Neural progenitor cell (in vitro differentiated cells): Measurements from ENCODE around the gene PGPEP1.

Source experiments
- EZH2 ChIP-seq: fragments of 200-600 bp; sonication (generic); IDR thresholded peaks from 2 replicates; pipeline ENCODE4 v1.6.1; 2017; ENCODE audit warnings: antibody characterized with exemption, mild to moderate bottlenecking, moderate library complexity
- TF ChIP-seq, protein P1 (sequence below): fragments of 200-600 bp; sonication (generic); IDR thresholded peaks from 2 replicates; pipeline ENCODE4 v1.5.1; 2017; ENCODE audit warnings: antibody characterized with exemption, mild to moderate bottlenecking

DNA sequence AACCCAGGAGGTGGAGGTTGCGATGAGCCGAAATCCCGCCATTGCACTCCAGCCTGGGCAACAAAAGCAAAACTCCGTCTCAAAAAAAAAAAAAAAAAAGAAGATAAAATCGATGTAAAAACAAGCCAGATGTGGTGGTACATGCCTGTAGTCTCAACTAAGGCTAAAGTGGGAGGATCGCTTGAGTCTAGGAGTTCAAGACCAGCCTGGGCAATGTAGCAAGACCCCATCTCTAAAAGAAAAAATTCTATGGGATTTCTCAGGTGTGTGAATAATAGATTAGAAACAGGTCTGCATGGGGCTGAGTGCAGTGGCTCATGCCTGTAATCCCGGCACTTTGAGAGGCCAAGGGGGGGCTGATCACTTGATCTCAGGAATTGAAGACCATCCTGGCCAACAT lies 11.1 kb downstream of the PGPEP1 start:
- no peak for TF ChIP-seq EZH2
- TF ChIP-seq, protein P1, sequence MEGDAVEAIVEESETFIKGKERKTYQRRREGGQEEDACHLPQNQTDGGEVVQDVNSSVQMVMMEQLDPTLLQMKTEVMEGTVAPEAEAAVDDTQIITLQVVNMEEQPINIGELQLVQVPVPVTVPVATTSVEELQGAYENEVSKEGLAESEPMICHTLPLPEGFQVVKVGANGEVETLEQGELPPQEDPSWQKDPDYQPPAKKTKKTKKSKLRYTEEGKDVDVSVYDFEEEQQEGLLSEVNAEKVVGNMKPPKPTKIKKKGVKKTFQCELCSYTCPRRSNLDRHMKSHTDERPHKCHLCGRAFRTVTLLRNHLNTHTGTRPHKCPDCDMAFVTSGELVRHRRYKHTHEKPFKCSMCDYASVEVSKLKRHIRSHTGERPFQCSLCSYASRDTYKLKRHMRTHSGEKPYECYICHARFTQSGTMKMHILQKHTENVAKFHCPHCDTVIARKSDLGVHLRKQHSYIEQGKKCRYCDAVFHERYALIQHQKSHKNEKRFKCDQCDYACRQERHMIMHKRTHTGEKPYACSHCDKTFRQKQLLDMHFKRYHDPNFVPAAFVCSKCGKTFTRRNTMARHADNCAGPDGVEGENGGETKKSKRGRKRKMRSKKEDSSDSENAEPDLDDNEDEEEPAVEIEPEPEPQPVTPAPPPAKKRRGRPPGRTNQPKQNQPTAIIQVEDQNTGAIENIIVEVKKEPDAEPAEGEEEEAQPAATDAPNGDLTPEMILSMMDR: no peak
